ENCODE measurements around the gene TLE7. TPM values are rescaled to one million over a fixed set of nuclear protein-coding genes. Genes with fewer than 3 reads are reported as not detected.
A peak's percentile ranks its signal among the peaks of the same experiment; 100 is the strongest.

The TLE7 gene
- not detected for polyA plus RNA-seq (2013, experiment 1 of 2)
- not detected for polyA plus RNA-seq (2013, experiment 2 of 2)

- Histone ChIP-seq H3K4me3 (ENCODE audit: low read length) (no peak within 1 kb of the TSS), H3K27ac (ENCODE audit: low read depth, low read length) (no peak within 1 kb of the TSS), H3K27me3 (ENCODE audit: insufficient read depth, low read length) (no peaks in the 10 kb centered on the region), H3K9ac (ENCODE audit: low read depth, low read length) (no peak within 1 kb of the TSS), H3K4me1 (ENCODE audit: insufficient read depth, low read length) (no peaks in the 10 kb centered on the region), H3K9me3 (ENCODE audit: insufficient read depth, low read depth, low read length) (peaks cover 8% of the 10 kb centered on the region), H3K36me3 (ENCODE audit: insufficient read depth, low read length) (no peaks in the 10 kb centered on the region)
- WGBS: 93% methylated on average over 13 of the region's 13 CpGs
These were observed at the start of gene TLE7 for GRCh38 chr16:71442051-71442440. Gene TLE7 (minus strand): TSS chr16:71442054. CDS start chr16:71433324, 8,730 bp downstream.

GRCh38 chr16:71491054-71491453, 49.2 kb upstream of the TLE7 start:
- no peaks in the 10 kb centered on the region for H3K36me3 ChIP-seq (ENCODE audit: insufficient read depth, low read length)
- no peak overlapping the region for H3K27ac ChIP-seq (ENCODE audit: low read depth, low read length)
- no peak overlapping the region for H3K4me3 ChIP-seq (ENCODE audit: low read length)
- H3K4me1 ChIP-seq (ENCODE audit: insufficient read depth, low read length): no peaks in the 10 kb centered on the region
- no peaks in the 10 kb centered on the region for H3K9me3 ChIP-seq (ENCODE audit: insufficient read depth, low read depth, low read length)
- H3K9ac ChIP-seq (ENCODE audit: low read depth, low read length): no peak overlapping the region
- H3K27me3 ChIP-seq (ENCODE audit: insufficient read depth, low read length): peaks cover 6% of the 10 kb centered on the region; the same call in 1 of the 2 replicates
- WGBS: 68% methylated on average over 3 of the region's 3 CpGs

GRCh38 chr16:71490361-71490760, 48.5 kb upstream of the TLE7 start:
- no peaks in the 10 kb centered on the region for H3K4me1 ChIP-seq (ENCODE audit: insufficient read depth, low read length)
- H3K9ac ChIP-seq (ENCODE audit: low read depth, low read length): no peak overlapping the region
- H3K9me3 ChIP-seq (ENCODE audit: insufficient read depth, low read depth, low read length): no peaks in the 10 kb centered on the region

GRCh38 chr16:71489122-71489521, 47.3 kb upstream of the TLE7 start, which contains the start of gene ZNF19:
Gene ZNF19 (minus strand): TSS chr16:71489324. CDS start chr16:71482114, 7,210 bp downstream.
- Histone ChIP-seq H3K4me3 (ENCODE audit: low read length) (no peak within 1 kb of the TSS), H3K27ac (ENCODE audit: low read depth, low read length) (no peak within 1 kb of the TSS), H3K4me1 (ENCODE audit: insufficient read depth, low read length) (no peaks in the 10 kb centered on the region), H3K36me3 (ENCODE audit: insufficient read depth, low read length) (no peaks in the 10 kb centered on the region), H3K9me3 (ENCODE audit: insufficient read depth, low read depth, low read length) (no peaks in the 10 kb centered on the region), H3K27me3 (ENCODE audit: insufficient read depth, low read length) (peaks cover 6% of the 10 kb centered on the region; the same call in 1 of the 2 replicates), H3K9ac (ENCODE audit: low read depth, low read length) (no peak within 1 kb of the TSS)
- 92% methylated on average over 22 of the region's 22 CpGs for WGBS

More at GRCh38 chr16:71490361-71490760, 48.5 kb upstream of the TLE7 start:
- Histone ChIP-seq H3K27ac (ENCODE audit: low read depth, low read length) (no peak overlapping the region), H3K4me3 (ENCODE audit: low read length) (no peak overlapping the region), H3K36me3 (ENCODE audit: insufficient read depth, low read length) (no peaks in the 10 kb centered on the region), H3K27me3 (ENCODE audit: insufficient read depth, low read length) (peaks cover 6% of the 10 kb centered on the region; the same call in 1 of the 2 replicates)

DNA sequence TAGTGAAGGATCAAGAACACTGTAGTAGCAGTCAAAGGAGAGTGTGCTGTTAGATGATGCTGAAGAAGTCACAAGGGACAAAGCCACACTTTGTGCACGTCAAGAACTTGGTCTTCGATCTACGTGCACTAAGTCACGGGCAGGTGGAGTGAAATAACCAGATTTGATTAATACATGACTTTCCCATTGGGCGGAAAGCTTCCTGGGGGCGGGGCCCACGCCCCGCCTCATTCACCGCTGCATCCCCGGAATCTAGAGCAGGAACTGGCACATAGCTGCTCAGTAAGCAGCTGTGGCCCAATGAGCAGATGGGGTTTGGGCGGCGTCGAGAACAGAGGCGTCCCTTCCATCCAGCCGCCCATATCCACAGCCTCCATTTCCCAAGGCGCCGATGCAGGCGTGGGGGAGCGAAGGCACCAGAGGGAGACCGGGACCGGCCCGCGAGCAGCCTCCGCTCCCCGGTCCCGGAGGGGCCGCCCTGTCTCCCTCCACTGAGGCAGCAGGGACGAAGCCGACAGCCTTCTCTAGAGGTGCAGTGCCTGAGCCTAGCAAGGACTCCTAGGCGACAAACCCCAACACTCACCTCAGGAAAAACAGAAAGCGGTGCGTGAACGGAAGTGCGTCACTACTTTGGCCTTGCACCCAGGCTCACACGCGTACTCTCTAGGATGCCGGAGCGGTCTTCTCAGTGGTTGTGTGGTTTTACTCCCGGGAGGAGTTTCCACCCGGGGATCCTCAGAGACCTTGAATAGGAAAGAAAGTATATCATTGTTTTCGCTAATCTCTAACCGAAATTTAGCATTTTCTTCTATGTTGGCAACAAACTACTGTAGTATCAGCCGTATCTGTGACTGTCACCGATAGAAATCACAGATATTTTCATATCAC, 42.4 kb upstream of the TLE7 start:
- Histone ChIP-seq H3K9ac (ENCODE audit: low read depth, low read length) (peak overlapping the region; percentile 86), H3K36me3 (ENCODE audit: insufficient read depth, low read length) (no peaks in the 10 kb centered on the region), H3K9me3 (ENCODE audit: insufficient read depth, low read depth, low read length) (no peaks in the 10 kb centered on the region), H3K27ac (ENCODE audit: low read depth, low read length) (peak overlapping the region; percentile 95), H3K4me3 (ENCODE audit: low read length) (peak overlapping the region; percentile 82), H3K4me1 (ENCODE audit: insufficient read depth, low read length) (no peaks in the 10 kb centered on the region), H3K27me3 (ENCODE audit: insufficient read depth, low read length) (peaks cover 3% of the 10 kb centered on the region; the same call in 1 of the 2 replicates)
- WGBS: 1% methylated on average over 44 of the region's 44 CpGs

DNA sequence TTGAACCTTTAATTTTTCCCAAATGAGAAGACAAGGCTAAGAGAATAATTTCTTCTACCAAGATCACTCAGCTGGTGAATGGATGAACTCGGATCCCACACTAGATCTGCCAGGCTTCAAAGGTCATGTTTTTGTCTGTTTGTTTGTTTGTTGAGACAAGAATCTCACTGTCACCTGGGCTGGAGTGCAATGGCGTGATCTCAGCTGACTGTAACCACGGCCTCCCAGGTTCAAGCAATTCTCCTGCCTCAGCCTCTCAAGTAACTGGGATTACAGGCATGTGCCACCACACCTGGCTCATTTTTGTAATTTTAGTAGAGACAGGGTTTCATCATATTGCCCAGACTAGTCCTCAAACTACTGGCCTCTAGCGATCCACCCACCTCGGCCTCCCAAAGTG, 40.7 kb upstream of the TLE7 start:
- 89% methylated on average over 5 of the region's 5 CpGs for WGBS
- no peak overlapping the region for H3K9ac ChIP-seq (ENCODE audit: low read depth, low read length)
- peaks cover 6% of the 10 kb centered on the region; the same call in 1 of the 2 replicates for H3K36me3 ChIP-seq (ENCODE audit: insufficient read depth, low read length)
- H3K27ac ChIP-seq (ENCODE audit: low read depth, low read length): no peak overlapping the region
- H3K4me3 ChIP-seq (ENCODE audit: low read length): no peak overlapping the region
- peaks cover 1% of the 10 kb centered on the region; the same call in 1 of the 2 replicates for H3K27me3 ChIP-seq (ENCODE audit: insufficient read depth, low read length)
- H3K4me1 ChIP-seq (ENCODE audit: insufficient read depth, low read length): no peaks in the 10 kb centered on the region
- no peaks in the 10 kb centered on the region for H3K9me3 ChIP-seq (ENCODE audit: insufficient read depth, low read depth, low read length)

- no peaks in the 10 kb centered on the region for H3K4me1 ChIP-seq (ENCODE audit: insufficient read depth, low read length)
- WGBS: 100% methylated on average over 2 of the region's 2 CpGs
- H3K36me3 ChIP-seq (ENCODE audit: insufficient read depth, low read length): peaks cover 18% of the 10 kb centered on the region
- no peak overlapping the region for H3K9ac ChIP-seq (ENCODE audit: low read depth, low read length)
- no peaks in the 10 kb centered on the region for H3K27me3 ChIP-seq (ENCODE audit: insufficient read depth, low read length)
- H3K9me3 ChIP-seq (ENCODE audit: insufficient read depth, low read depth, low read length): no peaks in the 10 kb centered on the region
- no peak overlapping the region for H3K27ac ChIP-seq (ENCODE audit: low read depth, low read length)
- H3K4me3 ChIP-seq (ENCODE audit: low read length): no peak overlapping the region
These were observed 39.1 kb upstream of the TLE7 start for GRCh38 chr16:71480956-71481355.

GRCh38 chr16:71479420-71479819, 37.6 kb upstream of the TLE7 start:
- no peaks in the 10 kb centered on the region for H3K9me3 ChIP-seq (ENCODE audit: insufficient read depth, low read depth, low read length)
- H3K27ac ChIP-seq (ENCODE audit: low read depth, low read length): no peak overlapping the region
- no peaks in the 10 kb centered on the region for H3K4me1 ChIP-seq (ENCODE audit: insufficient read depth, low read length)
- no peak overlapping the region for H3K4me3 ChIP-seq (ENCODE audit: low read length)
- H3K27me3 ChIP-seq (ENCODE audit: insufficient read depth, low read length): no peaks in the 10 kb centered on the region
- 63% methylated on average over 3 of the region's 3 CpGs for WGBS
- H3K9ac ChIP-seq (ENCODE audit: low read depth, low read length): no peak overlapping the region
- peaks cover 26% of the 10 kb centered on the region for H3K36me3 ChIP-seq (ENCODE audit: insufficient read depth, low read length)

DNA sequence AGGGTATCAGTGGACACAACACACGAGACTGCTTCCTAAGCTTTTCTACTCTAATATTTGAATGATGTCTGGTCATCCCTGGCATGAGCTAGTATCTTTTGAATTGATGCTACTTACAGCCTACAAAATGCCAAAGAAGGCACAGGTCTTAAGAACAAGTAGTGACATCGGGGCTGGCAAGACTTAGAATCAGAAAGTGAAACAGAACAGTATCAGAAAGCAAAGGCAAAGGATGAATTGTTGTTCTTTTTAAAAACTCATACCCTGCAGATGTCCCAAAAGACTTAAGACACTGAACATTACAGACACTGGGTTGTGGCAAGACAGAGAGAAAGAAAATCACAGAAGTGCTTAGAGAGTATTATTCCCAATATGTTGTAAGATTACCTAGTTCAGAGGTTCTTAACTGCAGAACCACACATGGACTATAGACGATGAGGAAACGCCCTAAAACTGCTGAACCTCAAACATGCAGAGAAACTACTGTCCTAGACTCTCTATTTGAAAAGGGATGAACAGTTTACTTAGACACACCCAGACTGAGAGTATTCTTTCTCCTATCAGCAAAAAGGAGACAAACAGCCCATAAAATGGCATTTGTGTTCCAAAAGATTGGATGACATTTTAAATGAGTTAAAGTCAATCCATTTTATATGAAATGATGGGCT, 34.7 kb upstream of the TLE7 start:
- WGBS: 95% methylated on average over 4 of the region's 4 CpGs
- no peak overlapping the region for H3K4me3 ChIP-seq (ENCODE audit: low read length)
- H3K9ac ChIP-seq (ENCODE audit: low read depth, low read length): no peak overlapping the region
- no peaks in the 10 kb centered on the region for H3K27me3 ChIP-seq (ENCODE audit: insufficient read depth, low read length)
- no peak overlapping the region for H3K27ac ChIP-seq (ENCODE audit: low read depth, low read length)
- H3K36me3 ChIP-seq (ENCODE audit: insufficient read depth, low read length): peaks cover 26% of the 10 kb centered on the region
- no peaks in the 10 kb centered on the region for H3K9me3 ChIP-seq (ENCODE audit: insufficient read depth, low read depth, low read length)
- H3K4me1 ChIP-seq (ENCODE audit: insufficient read depth, low read length): no peaks in the 10 kb centered on the region

DNA sequence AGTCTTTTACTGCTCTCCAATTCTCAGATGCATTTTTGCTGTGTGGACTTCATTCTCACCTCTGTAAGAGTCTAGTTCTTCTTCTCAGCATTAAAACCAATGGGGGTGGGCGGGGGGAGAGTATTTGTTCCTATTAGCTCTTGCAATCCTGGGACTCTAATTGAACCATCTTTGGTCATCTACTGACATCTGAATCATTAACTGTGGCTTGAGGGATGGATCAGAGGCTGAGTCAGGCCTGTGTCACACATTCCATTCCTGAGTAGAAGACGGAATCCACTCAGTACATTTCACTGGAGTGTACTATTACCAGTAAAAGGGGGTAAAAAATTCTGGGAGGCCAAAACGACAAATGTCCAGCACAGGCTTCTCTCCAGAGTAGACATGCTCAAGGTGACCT, 33.0 kb upstream of the TLE7 start:
- no peaks in the 10 kb centered on the region for H3K9me3 ChIP-seq (ENCODE audit: insufficient read depth, low read depth, low read length)
- 87% methylated on average over 3 of the region's 3 CpGs for WGBS
- no peak overlapping the region for H3K4me3 ChIP-seq (ENCODE audit: low read length)
- peaks cover 26% of the 10 kb centered on the region for H3K36me3 ChIP-seq (ENCODE audit: insufficient read depth, low read length)
- H3K4me1 ChIP-seq (ENCODE audit: insufficient read depth, low read length): no peaks in the 10 kb centered on the region
- no peak overlapping the region for H3K27ac ChIP-seq (ENCODE audit: low read depth, low read length)
- H3K27me3 ChIP-seq (ENCODE audit: insufficient read depth, low read length): no peaks in the 10 kb centered on the region; the same call in 1 of the 2 replicates
- no peak overlapping the region for H3K9ac ChIP-seq (ENCODE audit: low read depth, low read length)

DNA sequence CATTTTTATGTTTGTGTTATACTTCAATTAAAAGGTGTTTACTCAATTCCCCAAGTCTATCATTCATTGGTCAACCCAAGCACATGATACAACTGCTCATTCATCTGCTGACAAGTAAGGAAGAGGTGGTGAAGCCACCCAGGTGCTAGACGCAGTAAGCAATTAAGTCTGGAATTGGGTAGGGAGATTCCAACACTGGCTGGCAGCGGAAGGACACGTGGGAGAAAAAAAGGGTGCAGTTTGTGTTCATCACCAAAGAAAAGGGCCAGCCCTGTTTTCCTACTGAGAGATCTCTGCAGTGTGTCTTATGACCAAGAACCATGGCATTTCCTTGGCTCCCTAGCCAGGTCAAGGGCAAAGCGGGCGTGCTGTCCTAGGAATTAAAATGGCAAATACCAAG, 32.0 kb upstream of the TLE7 start:
- Histone ChIP-seq H3K4me1 (ENCODE audit: insufficient read depth, low read length) (no peaks in the 10 kb centered on the region), H3K9ac (ENCODE audit: low read depth, low read length) (no peak overlapping the region), H3K36me3 (ENCODE audit: insufficient read depth, low read length) (peaks cover 26% of the 10 kb centered on the region), H3K4me3 (ENCODE audit: low read length) (no peak overlapping the region), H3K27ac (ENCODE audit: low read depth, low read length) (no peak overlapping the region), H3K27me3 (ENCODE audit: insufficient read depth, low read length) (no peaks in the 10 kb centered on the region; the same call in 1 of the 2 replicates), H3K9me3 (ENCODE audit: insufficient read depth, low read depth, low read length) (no peaks in the 10 kb centered on the region)
- 92% methylated on average over 5 of the region's 5 CpGs for WGBS

Measured in HUES64 (cell line).